ENCODE measurements around the gene TSPAN19. TPM values are rescaled to one million over a fixed set of nuclear protein-coding genes. Genes with fewer than 3 reads are reported as not detected.

TSPAN19 gene
- total RNA-seq, 6 experiments from 2014 or later, result not detected

DNA sequence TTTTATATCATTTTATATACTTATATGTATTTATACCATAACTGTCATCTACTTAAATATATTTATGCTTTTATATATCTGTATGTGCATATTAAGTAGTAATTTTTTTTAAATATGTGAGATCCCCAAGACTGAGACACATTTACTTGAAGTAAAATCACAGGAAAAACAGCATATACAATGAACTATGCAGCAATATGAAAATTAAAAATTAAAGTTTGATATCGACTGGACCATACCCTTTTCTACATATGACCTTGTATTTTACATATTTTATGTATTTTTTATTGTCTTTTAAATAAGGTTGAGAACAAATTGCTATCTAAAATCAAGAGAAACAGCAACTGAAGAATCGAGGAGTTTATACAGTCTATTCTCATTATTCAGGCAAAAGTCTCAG, 50.0 kb downstream of the TSPAN19 start:
- no peak for DNase-seq

GRCh38 chr12:84983289-84983688, 52.8 kb downstream of the TSPAN19 start:
- Mint-ChIP-seq H3K27ac (no peak overlapping the region), H3K4me3 (no peak overlapping the region), H3K27me3 (ENCODE audit: insufficient read depth) (no peaks in the 10 kb centered on the region), H3K9me3 (no peaks in the 10 kb centered on the region), H3K36me3 (ENCODE audit: low read depth) (no peaks in the 10 kb centered on the region), H3K4me1 (ENCODE audit: low read depth) (no peaks in the 10 kb centered on the region)
- no peak for TF ChIP-seq CTCF (IDR thresholded peaks at IDR 0.05)
- DNase-seq, result no peak

More for the DNA sequence above, 50.0 kb downstream of the TSPAN19 start:
- no peaks in the 10 kb centered on the region for H3K27me3 Mint-ChIP-seq (ENCODE audit: insufficient read depth)
- TF ChIP-seq CTCF (IDR thresholded peaks at IDR 0.05), result no peak
- no peaks in the 10 kb centered on the region for H3K4me1 Mint-ChIP-seq (ENCODE audit: low read depth)
- H3K9me3 Mint-ChIP-seq, result no peaks in the 10 kb centered on the region
- H3K27ac Mint-ChIP-seq, result no peak overlapping the region
- no peaks in the 10 kb centered on the region for H3K36me3 Mint-ChIP-seq (ENCODE audit: low read depth)
- no peak overlapping the region for H3K4me3 Mint-ChIP-seq

DNA sequence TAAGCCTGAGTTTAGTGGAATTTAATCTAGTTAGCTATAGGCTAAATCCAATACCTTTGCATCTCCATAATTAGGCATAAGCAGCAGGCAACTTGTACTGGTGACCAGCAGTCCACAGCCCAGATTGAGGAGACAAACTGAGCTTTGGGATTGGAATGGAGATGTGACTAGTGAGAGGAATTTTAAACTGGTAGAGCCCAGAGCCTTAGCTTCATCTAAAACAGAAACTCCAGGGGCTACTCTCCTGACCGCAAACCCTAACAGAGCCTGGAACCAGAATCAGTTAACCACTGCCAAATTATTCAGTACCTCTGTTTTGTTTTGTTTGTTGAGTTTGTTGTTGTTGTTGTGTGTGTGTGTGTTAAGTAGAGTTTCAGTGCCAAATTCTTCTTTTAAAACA, 53.2 kb downstream of the TSPAN19 start:
- H3K27ac Mint-ChIP-seq, result no peak overlapping the region
- H3K4me3 Mint-ChIP-seq, result no peak overlapping the region
- H3K27me3 Mint-ChIP-seq (ENCODE audit: insufficient read depth), result no peaks in the 10 kb centered on the region
- no peaks in the 10 kb centered on the region for H3K36me3 Mint-ChIP-seq (ENCODE audit: low read depth)
- H3K9me3 Mint-ChIP-seq, result no peaks in the 10 kb centered on the region
- no peak for TF ChIP-seq CTCF (IDR thresholded peaks at IDR 0.05)
- no peak for DNase-seq
- no peaks in the 10 kb centered on the region for H3K4me1 Mint-ChIP-seq (ENCODE audit: low read depth)

DNA sequence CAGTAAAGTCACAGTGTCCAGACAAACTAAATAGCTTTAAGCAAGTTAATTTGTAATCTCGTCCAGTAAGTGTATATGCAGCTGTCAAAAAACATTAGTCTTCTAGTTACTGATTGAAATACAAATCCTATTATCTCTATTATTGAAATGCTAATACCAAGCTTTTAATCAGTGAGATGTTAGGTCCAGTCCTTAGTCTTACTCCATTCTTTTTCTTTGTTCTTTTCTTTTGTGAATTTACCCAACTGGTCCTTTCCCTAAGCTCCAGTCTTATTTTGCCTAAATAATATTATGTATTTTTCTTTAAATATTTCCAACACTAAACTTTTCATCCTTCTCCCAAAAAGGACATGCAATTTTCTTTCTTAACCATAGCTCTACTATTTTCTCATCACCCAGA, 57.2 kb downstream of the TSPAN19 start:
- DNase-seq, result no peak
- no peaks in the 10 kb centered on the region for H3K4me1 Mint-ChIP-seq (ENCODE audit: low read depth)
- H3K36me3 Mint-ChIP-seq (ENCODE audit: low read depth), result no peaks in the 10 kb centered on the region
- H3K4me3 Mint-ChIP-seq, result no peak overlapping the region
- H3K9me3 Mint-ChIP-seq, result peaks cover 5% of the 10 kb centered on the region; the same call in 1 of the 2 replicates
- no peak overlapping the region for H3K27ac Mint-ChIP-seq
- no peaks in the 10 kb centered on the region for H3K27me3 Mint-ChIP-seq (ENCODE audit: insufficient read depth)
- TF ChIP-seq CTCF (IDR thresholded peaks at IDR 0.05), result no peak

DNA sequence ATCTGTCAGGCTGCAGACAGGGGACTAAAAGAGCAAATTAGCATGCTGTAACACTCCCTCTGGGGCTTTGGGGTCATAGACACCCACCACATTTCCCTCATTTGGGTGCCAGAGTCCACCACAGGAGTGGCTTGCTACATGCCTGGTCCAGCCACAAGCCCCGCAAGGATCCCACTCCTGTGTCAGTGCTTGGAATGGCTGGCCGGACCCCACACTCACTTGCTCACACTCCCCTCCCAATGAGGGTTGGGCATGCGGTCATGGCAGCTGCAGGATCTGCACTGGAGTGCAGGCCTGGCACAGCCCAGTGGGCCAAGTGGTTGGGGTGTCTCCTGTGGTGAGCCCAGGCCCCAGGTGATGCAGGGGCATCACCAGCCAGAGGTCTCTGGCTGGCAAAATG, 59.9 kb downstream of the TSPAN19 start:
- Mint-ChIP-seq H3K27me3 (ENCODE audit: insufficient read depth) (no peaks in the 10 kb centered on the region), H3K9me3 (peaks cover 5% of the 10 kb centered on the region; the same call in 1 of the 2 replicates), H3K4me3 (no peak overlapping the region), H3K36me3 (ENCODE audit: low read depth) (no peaks in the 10 kb centered on the region), H3K4me1 (ENCODE audit: low read depth) (no peaks in the 10 kb centered on the region), H3K27ac (no peak overlapping the region)
- TF ChIP-seq CTCF (IDR thresholded peaks at IDR 0.05), result no peak
- no peak for DNase-seq

All from HFFc6 (cell line).